WTC11 (cell line): ENCODE measurements around the gene ARHGEF17.

ENCODE experiments used
- ELF4 ChIP-seq: sonication (generic); formaldehyde crosslinking; IDR thresholded peaks from 2 replicates; pipeline ENCODE4 v1.8.1; 2022; ENCODE audit warnings: low read depth, mild to moderate bottlenecking, moderate library complexity, missing genetic modification reagents
- JAZF1 ChIP-seq: fragments of 250-450 bp; sonication (Bioruptor Pico); IDR thresholded peaks from 2 replicates; pipeline ENCODE4 v1.9.0; 2021; ENCODE audit warnings: moderate library complexity, mild to moderate bottlenecking, inconsistent platforms
- MYBL2 ChIP-seq: sonication (generic); formaldehyde crosslinking; IDR thresholded peaks from 2 replicates; pipeline ENCODE4 v1.8.1; 2023; ENCODE audit warnings: mild to moderate bottlenecking, moderate library complexity, missing genetic modification reagents
- OVOL2 ChIP-seq: fragments of 250-450 bp; sonication (Bioruptor Pico); IDR thresholded peaks from 2 replicates; pipeline ENCODE4 v1.9.0; 2021; ENCODE audit warnings: mild to moderate bottlenecking, borderline replicate concordance
- RELA ChIP-seq: sonication (generic); formaldehyde crosslinking; IDR thresholded peaks from 2 replicates; pipeline ENCODE4 v1.8.1; 2022; ENCODE audit warnings: missing genetic modification reagents, mild to moderate bottlenecking, borderline replicate concordance
- SMAD4 ChIP-seq: sonication (generic); formaldehyde crosslinking; IDR thresholded peaks from 2 replicates; pipeline ENCODE4 v1.8.0; 2022; ENCODE audit warnings: mild to moderate bottlenecking, missing genetic modification reagents
- SP1 ChIP-seq: sonication (generic); formaldehyde crosslinking; conservative IDR thresholded peaks from 2 replicates; pipeline ENCODE4 v1.8.1; 2022; ENCODE audit warnings: missing genetic modification reagents
- ZNF232 ChIP-seq: sonication (generic); formaldehyde crosslinking; IDR thresholded peaks from 2 replicates; pipeline ENCODE4 v1.8.0; 2022; ENCODE audit warnings: mild to moderate bottlenecking, missing genetic modification reagents
- ZNF671 ChIP-seq: fragments of 250-450 bp; sonication (Bioruptor Pico); IDR thresholded peaks from 2 replicates; pipeline ENCODE4 v1.8.0; 2021; ENCODE audit warnings: mild to moderate bottlenecking
- TF ChIP-seq, protein P1 (sequence below): fragments of 200-600 bp; IDR thresholded peaks from 2 replicates; pipeline ENCODE4 v1.8.0; 2022; ENCODE audit warnings: antibody characterized with exemption
- TF ChIP-seq, protein P2 (sequence below): sonication (generic); formaldehyde crosslinking; IDR thresholded peaks from 2 replicates; pipeline ENCODE4 v1.8.0; 2023; ENCODE audit warnings: missing genetic modification reagents
- TF ChIP-seq, protein P3 (sequence below): sonication (generic); formaldehyde crosslinking; IDR thresholded peaks from 2 replicates; pipeline ENCODE4 v1.8.1; 2023; ENCODE audit warnings: mild to moderate bottlenecking, missing genetic modification reagents, moderate library complexity
- TF ChIP-seq, protein P4 (sequence below): sonication (generic); formaldehyde crosslinking; IDR thresholded peaks from 2 replicates; pipeline ENCODE4 v1.8.0; 2022; ENCODE audit warnings: mild to moderate bottlenecking, missing genetic modification reagents

DNA sequence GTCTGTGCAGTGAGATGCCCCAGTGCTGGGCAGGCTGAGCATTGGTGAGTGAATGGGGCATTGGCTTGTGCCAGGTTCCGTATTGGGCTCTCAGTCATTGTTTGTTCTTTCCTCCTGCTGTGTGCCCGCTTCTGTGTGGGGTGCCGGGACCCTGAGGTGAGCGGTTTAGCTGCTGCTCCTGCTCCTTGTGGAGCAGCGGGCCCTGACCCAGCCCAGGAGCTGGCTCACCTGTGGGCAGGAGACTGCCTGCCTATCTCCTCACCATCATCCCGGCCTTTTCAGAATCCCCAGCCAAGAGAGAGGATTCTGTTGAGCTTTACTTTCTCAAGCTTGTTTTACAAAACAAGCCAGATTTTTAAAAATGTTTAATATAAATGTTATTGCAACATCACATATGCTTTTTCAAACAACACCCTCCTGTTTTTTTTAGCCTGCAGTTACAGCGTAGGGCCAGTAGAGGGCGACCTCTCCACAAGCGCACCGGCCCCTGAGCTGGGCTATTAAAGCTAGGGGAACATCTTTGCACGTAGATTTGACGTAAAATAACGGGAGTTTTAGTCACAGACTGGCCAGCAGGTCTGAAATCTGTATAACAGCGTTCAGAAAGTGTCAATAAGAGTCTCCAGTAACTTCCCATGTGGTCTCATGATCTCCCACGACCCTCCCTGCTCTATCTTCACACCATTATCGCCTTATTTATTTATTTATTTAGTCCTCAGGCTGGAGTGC, 43.0 kb downstream of the ARHGEF17 start:
- TF ChIP-seq ZNF671 = no peak
- no peak for TF ChIP-seq SMAD4
- TF ChIP-seq, protein P1, sequence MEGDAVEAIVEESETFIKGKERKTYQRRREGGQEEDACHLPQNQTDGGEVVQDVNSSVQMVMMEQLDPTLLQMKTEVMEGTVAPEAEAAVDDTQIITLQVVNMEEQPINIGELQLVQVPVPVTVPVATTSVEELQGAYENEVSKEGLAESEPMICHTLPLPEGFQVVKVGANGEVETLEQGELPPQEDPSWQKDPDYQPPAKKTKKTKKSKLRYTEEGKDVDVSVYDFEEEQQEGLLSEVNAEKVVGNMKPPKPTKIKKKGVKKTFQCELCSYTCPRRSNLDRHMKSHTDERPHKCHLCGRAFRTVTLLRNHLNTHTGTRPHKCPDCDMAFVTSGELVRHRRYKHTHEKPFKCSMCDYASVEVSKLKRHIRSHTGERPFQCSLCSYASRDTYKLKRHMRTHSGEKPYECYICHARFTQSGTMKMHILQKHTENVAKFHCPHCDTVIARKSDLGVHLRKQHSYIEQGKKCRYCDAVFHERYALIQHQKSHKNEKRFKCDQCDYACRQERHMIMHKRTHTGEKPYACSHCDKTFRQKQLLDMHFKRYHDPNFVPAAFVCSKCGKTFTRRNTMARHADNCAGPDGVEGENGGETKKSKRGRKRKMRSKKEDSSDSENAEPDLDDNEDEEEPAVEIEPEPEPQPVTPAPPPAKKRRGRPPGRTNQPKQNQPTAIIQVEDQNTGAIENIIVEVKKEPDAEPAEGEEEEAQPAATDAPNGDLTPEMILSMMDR = peak; percentile 96
- TF ChIP-seq, protein P2, sequence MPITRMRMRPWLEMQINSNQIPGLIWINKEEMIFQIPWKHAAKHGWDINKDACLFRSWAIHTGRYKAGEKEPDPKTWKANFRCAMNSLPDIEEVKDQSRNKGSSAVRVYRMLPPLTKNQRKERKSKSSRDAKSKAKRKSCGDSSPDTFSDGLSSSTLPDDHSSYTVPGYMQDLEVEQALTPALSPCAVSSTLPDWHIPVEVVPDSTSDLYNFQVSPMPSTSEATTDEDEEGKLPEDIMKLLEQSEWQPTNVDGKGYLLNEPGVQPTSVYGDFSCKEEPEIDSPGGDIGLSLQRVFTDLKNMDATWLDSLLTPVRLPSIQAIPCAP (CRISPR knock-in tag) = no peak
- TF ChIP-seq, protein P3, sequence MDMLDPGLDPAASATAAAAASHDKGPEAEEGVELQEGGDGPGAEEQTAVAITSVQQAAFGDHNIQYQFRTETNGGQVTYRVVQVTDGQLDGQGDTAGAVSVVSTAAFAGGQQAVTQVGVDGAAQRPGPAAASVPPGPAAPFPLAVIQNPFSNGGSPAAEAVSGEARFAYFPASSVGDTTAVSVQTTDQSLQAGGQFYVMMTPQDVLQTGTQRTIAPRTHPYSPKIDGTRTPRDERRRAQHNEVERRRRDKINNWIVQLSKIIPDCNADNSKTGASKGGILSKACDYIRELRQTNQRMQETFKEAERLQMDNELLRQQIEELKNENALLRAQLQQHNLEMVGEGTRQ (CRISPR knock-in tag) = no peak
- no peak for TF ChIP-seq MYBL2 (CRISPR knock-in tag)
- TF ChIP-seq RELA (CRISPR knock-in tag) = no peak
- TF ChIP-seq ELF4 (CRISPR knock-in tag) = no peak
- no peak for TF ChIP-seq ZNF232
- no peak for TF ChIP-seq JAZF1
- TF ChIP-seq SP1 (CRISPR knock-in tag) = no peak
- no peak for TF ChIP-seq OVOL2 (CRISPR knock-in tag)
- TF ChIP-seq, protein P4, sequence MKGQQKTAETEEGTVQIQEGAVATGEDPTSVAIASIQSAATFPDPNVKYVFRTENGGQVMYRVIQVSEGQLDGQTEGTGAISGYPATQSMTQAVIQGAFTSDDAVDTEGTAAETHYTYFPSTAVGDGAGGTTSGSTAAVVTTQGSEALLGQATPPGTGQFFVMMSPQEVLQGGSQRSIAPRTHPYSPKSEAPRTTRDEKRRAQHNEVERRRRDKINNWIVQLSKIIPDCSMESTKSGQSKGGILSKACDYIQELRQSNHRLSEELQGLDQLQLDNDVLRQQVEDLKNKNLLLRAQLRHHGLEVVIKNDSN (CRISPR knock-in tag) = no peak
